ENCODE data around the gene CLNK.

The CLNK gene

GRCh38 chr4:10613926-10614478, 70.6 kb downstream of the CLNK start:
- H3K9me3 Mint-ChIP-seq = no peaks in the 10 kb centered on the region
- no peaks in the 10 kb centered on the region for H3K27me3 Mint-ChIP-seq
- no peak overlapping the region for H3K4me3 Mint-ChIP-seq
- H3K36me3 Mint-ChIP-seq = no peaks in the 10 kb centered on the region
- no peak overlapping the region for H3K27ac Mint-ChIP-seq
- no peaks in the 10 kb centered on the region for H3K4me1 Mint-ChIP-seq

- no peaks in the 10 kb centered on the region for H3K4me1 Mint-ChIP-seq
- no peaks in the 10 kb centered on the region for H3K36me3 Mint-ChIP-seq
- no peak overlapping the region for H3K27ac Mint-ChIP-seq
- H3K27me3 Mint-ChIP-seq = no peaks in the 10 kb centered on the region
- no peak overlapping the region for H3K4me3 Mint-ChIP-seq
- no peaks in the 10 kb centered on the region for H3K9me3 Mint-ChIP-seq
These were observed 72.1 kb downstream of the CLNK start for GRCh38 chr4:10612476-10612875.

DNA sequence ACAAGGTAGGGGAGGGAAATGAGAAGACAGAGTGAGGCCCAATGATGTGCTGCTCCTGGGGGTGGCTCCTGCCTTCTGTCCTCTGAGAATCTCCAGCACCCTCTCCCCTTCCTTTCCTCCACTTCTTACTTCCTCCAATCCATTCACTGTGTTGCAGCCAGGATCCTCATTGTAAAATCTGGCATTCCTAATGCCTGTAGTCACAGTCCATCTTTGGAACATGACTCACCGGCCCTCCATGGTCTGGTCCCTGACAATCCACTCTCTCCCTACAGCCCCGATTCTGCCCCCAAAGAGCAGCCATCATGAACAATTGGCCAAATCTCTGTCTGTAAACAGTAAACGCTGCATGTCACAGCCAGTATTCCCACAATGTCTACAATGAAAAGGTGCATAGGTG, 72.9 kb downstream of the CLNK start:
- no peaks in the 10 kb centered on the region for H3K9me3 Mint-ChIP-seq
- no peaks in the 10 kb centered on the region for H3K36me3 Mint-ChIP-seq
- H3K27me3 Mint-ChIP-seq = no peaks in the 10 kb centered on the region
- H3K27ac Mint-ChIP-seq = no peak overlapping the region
- H3K4me3 Mint-ChIP-seq = no peak overlapping the region
- no peaks in the 10 kb centered on the region for H3K4me1 Mint-ChIP-seq

GRCh38 chr4:10608501-10609219, 75.9 kb downstream of the CLNK start:
- Mint-ChIP-seq H3K4me3 (no peak overlapping the region), H3K27me3 (no peaks in the 10 kb centered on the region), H3K36me3 (no peaks in the 10 kb centered on the region), H3K27ac (no peak overlapping the region), H3K9me3 (no peaks in the 10 kb centered on the region), H3K4me1 (no peaks in the 10 kb centered on the region)

GRCh38 chr4:10607206-10607605, 77.4 kb downstream of the CLNK start:
- H3K36me3 Mint-ChIP-seq = no peaks in the 10 kb centered on the region
- no peaks in the 10 kb centered on the region for H3K9me3 Mint-ChIP-seq
- H3K27me3 Mint-ChIP-seq = no peaks in the 10 kb centered on the region
- no peak overlapping the region for H3K27ac Mint-ChIP-seq
- H3K4me1 Mint-ChIP-seq = no peaks in the 10 kb centered on the region
- H3K4me3 Mint-ChIP-seq = no peak overlapping the region

DNA sequence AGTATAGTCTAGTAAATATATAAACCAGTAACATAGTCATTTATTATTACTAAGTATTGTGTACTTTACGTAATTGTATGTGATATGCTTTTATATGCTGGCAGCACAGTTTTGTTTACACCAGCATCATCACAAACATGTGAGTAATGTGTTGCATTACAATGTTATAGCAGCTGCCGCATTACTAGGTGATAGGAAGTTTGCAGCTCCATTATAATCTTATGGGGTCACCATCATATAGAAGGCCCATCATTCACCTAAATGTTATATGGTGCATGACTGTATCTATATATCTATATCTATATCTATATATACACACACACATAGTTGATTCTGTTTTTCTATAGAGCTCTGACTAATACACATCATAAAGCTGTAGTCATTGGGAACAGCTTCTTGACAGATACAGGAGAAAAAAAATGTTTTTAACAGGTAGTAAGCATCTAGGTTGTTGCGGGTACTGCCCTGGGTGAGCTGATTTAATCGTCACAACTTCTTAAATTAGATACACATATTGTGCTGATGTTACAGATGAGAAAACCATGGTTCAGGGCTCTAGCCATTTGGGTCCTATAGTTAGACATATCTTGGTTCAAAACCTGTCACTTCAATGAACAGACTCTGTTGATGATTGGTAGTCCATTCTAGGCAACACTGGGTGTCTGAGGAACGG, 77.9 kb downstream of the CLNK start:
- no peak overlapping the region for H3K4me3 Mint-ChIP-seq
- no peaks in the 10 kb centered on the region for H3K36me3 Mint-ChIP-seq
- no peaks in the 10 kb centered on the region for H3K9me3 Mint-ChIP-seq
- no peaks in the 10 kb centered on the region for H3K27me3 Mint-ChIP-seq
- no peaks in the 10 kb centered on the region for H3K4me1 Mint-ChIP-seq
- no peak overlapping the region for H3K27ac Mint-ChIP-seq

DNA sequence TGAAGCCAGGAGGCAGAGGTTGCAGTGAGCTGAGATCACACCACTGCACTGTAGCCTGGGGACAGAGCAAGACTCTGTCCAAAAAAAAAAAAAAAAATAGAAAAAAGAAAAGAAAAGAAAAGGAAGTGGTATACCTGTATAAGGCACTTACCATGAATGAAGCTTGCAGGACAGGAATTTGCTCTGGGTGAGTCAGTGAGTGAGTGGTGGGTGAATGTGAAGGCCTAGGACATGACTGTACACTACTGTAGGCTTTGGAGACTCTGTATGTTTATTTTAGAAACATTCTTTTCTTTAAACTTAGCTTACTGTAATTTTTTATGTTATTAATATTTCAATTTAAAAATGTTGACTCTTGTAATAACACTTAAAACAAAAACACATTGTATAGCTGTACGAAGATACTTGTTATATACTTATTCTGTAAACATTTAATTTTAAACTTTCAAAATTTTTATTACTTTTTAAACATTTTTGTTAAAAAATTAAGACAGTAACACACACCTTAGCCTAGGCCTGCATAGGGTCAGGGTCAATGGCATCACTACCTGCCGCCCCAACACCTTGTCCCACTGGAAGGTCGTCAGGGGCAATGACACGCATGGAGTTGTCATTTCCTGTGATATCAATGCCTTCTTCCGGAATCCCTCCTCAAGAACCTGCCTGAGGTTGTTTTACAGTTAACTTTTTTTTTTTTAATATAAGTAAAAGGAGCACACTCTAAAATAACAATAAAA, 78.7 kb downstream of the CLNK start:
- Mint-ChIP-seq H3K4me1 (no peaks in the 10 kb centered on the region), H3K4me3 (no peak overlapping the region), H3K9me3 (no peaks in the 10 kb centered on the region), H3K27ac (no peak overlapping the region), H3K36me3 (no peaks in the 10 kb centered on the region), H3K27me3 (no peaks in the 10 kb centered on the region)

- Mint-ChIP-seq H3K4me3 (no peak overlapping the region), H3K36me3 (no peaks in the 10 kb centered on the region), H3K9me3 (no peaks in the 10 kb centered on the region), H3K27ac (no peak overlapping the region), H3K27me3 (no peaks in the 10 kb centered on the region), H3K4me1 (no peaks in the 10 kb centered on the region)
These were observed 79.5 kb downstream of the CLNK start for GRCh38 chr4:10605031-10605430.

GRCh38 chr4:10599574-10599973, 85.0 kb downstream of the CLNK start:
- Mint-ChIP-seq H3K9me3 (no peaks in the 10 kb centered on the region), H3K27me3 (no peaks in the 10 kb centered on the region), H3K4me3 (no peak overlapping the region), H3K27ac (no peak overlapping the region), H3K36me3 (no peaks in the 10 kb centered on the region), H3K4me1 (no peaks in the 10 kb centered on the region)

- H3K4me1 Mint-ChIP-seq = no peaks in the 10 kb centered on the region
- H3K27me3 Mint-ChIP-seq = no peaks in the 10 kb centered on the region
- H3K4me3 Mint-ChIP-seq = no peak overlapping the region
- no peaks in the 10 kb centered on the region for H3K9me3 Mint-ChIP-seq
- no peak overlapping the region for H3K27ac Mint-ChIP-seq
- H3K36me3 Mint-ChIP-seq = no peaks in the 10 kb centered on the region
These were observed 85.7 kb downstream of the CLNK start for GRCh38 chr4:10598829-10599228.

DNA sequence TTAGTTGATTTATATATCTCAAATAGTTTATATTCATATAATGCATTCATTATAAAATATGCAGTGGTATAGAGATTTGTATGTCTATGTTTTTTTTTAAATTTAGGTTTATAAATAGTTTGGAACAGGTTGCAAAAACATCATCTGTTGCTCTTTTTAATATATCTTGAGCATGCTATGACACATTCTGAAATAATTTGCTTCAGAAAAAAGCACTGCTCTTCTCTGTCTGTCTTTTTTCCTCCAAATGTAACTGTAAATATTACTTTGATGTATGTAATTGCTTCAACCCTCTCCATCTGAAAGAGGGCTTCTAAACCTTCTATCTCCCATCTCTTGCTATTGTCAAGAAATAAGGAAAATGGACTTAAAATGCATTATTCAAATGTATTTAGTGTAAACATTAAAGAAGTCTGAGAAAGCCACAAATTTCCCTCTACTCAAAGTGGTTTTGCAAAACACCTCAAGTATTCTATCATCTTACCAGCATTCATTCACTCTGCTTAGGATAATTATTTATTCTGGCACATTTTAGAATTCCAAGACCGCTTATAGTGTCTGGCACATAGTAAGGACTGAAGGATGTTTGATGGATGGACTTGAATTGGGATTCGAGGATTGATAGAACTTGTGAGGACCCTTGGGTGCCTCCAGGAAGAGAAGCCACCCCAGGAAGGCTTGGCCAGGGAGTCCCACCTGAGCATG, 87.8 kb downstream of the CLNK start:
- Mint-ChIP-seq H3K4me1 (no peaks in the 10 kb centered on the region), H3K9me3 (no peaks in the 10 kb centered on the region), H3K36me3 (no peaks in the 10 kb centered on the region), H3K4me3 (no peak overlapping the region), H3K27me3 (no peaks in the 10 kb centered on the region), H3K27ac (no peak overlapping the region)

- no peaks in the 10 kb centered on the region for H3K36me3 Mint-ChIP-seq
- H3K4me1 Mint-ChIP-seq = peaks cover 14% of the 10 kb centered on the region
- no peaks in the 10 kb centered on the region for H3K9me3 Mint-ChIP-seq
- H3K27ac Mint-ChIP-seq = no peak overlapping the region
- no peaks in the 10 kb centered on the region for H3K27me3 Mint-ChIP-seq
- H3K4me3 Mint-ChIP-seq = no peak overlapping the region
These were observed 91.4 kb downstream of the CLNK start for GRCh38 chr4:10593130-10593529.

DNA sequence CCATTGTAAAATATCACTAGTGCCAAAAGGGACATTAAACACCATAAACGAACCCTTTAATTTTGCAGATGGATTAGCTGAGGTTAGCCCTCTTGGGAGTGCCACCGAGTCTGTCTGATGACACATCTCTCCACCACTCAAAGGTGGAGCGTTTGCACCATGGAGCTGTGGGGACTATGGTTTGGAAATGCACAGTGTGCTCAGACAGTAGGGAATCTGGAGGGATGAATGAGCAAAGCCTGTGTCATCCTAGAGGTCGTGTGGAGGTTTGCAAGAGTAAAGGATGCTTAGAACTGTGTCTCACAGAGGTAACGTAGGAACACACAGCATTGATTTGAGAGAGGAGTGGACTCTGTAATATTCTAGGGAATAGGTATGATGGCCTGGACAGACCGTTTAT, 93.7 kb downstream of the CLNK start:
- H3K36me3 Mint-ChIP-seq = no peaks in the 10 kb centered on the region
- no peak overlapping the region for H3K4me3 Mint-ChIP-seq
- peaks cover 18% of the 10 kb centered on the region for H3K4me1 Mint-ChIP-seq

GRCh38 chr4:10589799-10590198, 94.8 kb downstream of the CLNK start:
- Mint-ChIP-seq H3K9me3 (no peaks in the 10 kb centered on the region), H3K36me3 (no peaks in the 10 kb centered on the region), H3K4me3 (no peak overlapping the region), H3K27ac (no peak overlapping the region), H3K4me1 (peaks cover 18% of the 10 kb centered on the region), H3K27me3 (no peaks in the 10 kb centered on the region)

More for the DNA sequence above, 93.7 kb downstream of the CLNK start:
- Mint-ChIP-seq H3K27ac (no peak overlapping the region), H3K9me3 (no peaks in the 10 kb centered on the region), H3K27me3 (no peaks in the 10 kb centered on the region)

DNA sequence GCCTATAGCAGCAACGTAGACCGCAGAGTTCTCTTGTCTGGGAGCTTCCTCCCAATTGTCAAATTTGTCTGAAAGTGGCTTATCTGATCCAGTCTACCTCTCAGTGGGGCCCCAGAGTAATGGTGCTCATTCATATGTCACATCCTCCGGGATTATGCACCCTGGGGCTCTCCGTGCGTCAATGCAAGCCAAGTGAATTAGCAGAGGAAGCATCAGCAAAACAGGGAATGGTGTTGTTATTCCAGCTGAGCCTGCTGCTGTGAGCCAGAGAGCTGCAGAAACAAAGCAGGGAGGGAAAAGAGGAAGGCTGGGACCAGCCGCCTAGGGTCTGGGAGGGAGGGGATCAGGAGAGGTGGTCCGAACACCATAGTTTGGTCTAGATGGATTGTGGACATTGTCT, 95.2 kb downstream of the CLNK start:
- no peak overlapping the region for H3K4me3 Mint-ChIP-seq
- no peaks in the 10 kb centered on the region for H3K36me3 Mint-ChIP-seq
- H3K4me1 Mint-ChIP-seq = peaks cover 21% of the 10 kb centered on the region
- H3K27me3 Mint-ChIP-seq = no peaks in the 10 kb centered on the region
- no peak overlapping the region for H3K27ac Mint-ChIP-seq
- no peaks in the 10 kb centered on the region for H3K9me3 Mint-ChIP-seq

Measured in activated naive CD4-positive, alpha-beta T cell treated with anti-CD3 and anti-CD28 coated beads, Interleukin-2, amount 50 U/mL, for 24 hours (primary cell).